Brain microvascular endothelial cell (primary cell): ENCODE data around the gene BLID.
A peak's percentile ranks its signal among the peaks of the same experiment; 100 is the strongest.

Experiments used
- DNase-seq: peaks from one replicate; pipeline ENCODE4 v3.0.0-alpha.2; 2020
- H3K27ac ChIP-seq: fragments of 250-450 bp; sonication (Bioruptor Pico); 2 replicates; pipeline ENCODE4 v1.5.1; 2020; ENCODE audit warnings: mild to moderate bottlenecking, moderate library complexity
- H3K27me3 ChIP-seq: fragments of 250-450 bp; sonication (Bioruptor Pico); replicated peaks from 2 replicates; pipeline ENCODE4 v1.5.1; 2020; ENCODE audit warnings: mild to moderate bottlenecking
- H3K36me3 ChIP-seq: fragments of 250-450 bp; sonication (Bioruptor Pico); replicated peaks from 2 replicates; pipeline ENCODE4 v1.5.1; 2020; ENCODE audit warnings: mild to moderate bottlenecking
- H3K4me3 ChIP-seq: 2 replicates; pipeline ENCODE4 v1.5.1; 2011; ENCODE audit warnings: low read depth, mild to moderate bottlenecking, control low read depth, low read length, moderate library complexity
- in situ Hi-C: cut with HindIII; loops from 2 replicates; pipeline ENCODE4 v1.10.0; 2017; ENCODE audit warnings: low sequenced_read_pairs, low pct_ligation_motif_present
- TF ChIP-seq, protein P1 (sequence below): IDR thresholded peaks from 2 replicates; pipeline ENCODE4 v1.5.1; 2011; ENCODE audit warnings: low read depth, mild to moderate bottlenecking, moderate library complexity, low read length, control low read depth, inconsistent platforms; ENCODE audit errors: missing control alignments

The BLID gene

DNA sequence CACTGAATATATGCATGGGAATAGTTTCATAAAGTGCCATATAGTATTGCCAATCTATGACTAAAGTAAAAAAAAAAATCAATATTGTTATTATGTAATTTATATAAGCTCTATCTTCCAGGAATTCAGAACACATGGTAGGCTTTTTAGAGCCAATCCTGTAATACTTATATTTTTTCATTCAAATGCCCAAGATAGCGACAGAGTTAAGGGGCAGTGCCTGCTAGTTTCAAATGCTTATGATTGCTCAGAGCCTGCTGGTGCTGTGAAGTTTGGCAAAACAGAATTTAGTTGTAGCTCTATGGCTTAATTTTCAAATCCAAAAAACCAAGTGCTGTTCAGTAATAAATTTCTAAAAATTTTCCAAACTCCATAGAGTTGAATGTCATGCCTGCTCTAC is 39.0 kb upstream of the BLID start:
- DNase-seq: no peak
- H3K27me3 ChIP-seq: no peaks in the 10 kb centered on the region
- no peak overlapping the region for H3K4me3 ChIP-seq
- no peak overlapping the region for H3K27ac ChIP-seq
- in situ Hi-C loops: no loop called here
- TF ChIP-seq, protein P1, sequence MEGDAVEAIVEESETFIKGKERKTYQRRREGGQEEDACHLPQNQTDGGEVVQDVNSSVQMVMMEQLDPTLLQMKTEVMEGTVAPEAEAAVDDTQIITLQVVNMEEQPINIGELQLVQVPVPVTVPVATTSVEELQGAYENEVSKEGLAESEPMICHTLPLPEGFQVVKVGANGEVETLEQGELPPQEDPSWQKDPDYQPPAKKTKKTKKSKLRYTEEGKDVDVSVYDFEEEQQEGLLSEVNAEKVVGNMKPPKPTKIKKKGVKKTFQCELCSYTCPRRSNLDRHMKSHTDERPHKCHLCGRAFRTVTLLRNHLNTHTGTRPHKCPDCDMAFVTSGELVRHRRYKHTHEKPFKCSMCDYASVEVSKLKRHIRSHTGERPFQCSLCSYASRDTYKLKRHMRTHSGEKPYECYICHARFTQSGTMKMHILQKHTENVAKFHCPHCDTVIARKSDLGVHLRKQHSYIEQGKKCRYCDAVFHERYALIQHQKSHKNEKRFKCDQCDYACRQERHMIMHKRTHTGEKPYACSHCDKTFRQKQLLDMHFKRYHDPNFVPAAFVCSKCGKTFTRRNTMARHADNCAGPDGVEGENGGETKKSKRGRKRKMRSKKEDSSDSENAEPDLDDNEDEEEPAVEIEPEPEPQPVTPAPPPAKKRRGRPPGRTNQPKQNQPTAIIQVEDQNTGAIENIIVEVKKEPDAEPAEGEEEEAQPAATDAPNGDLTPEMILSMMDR: no peak
- peaks cover 85% of the 10 kb centered on the region for H3K36me3 ChIP-seq

DNA sequence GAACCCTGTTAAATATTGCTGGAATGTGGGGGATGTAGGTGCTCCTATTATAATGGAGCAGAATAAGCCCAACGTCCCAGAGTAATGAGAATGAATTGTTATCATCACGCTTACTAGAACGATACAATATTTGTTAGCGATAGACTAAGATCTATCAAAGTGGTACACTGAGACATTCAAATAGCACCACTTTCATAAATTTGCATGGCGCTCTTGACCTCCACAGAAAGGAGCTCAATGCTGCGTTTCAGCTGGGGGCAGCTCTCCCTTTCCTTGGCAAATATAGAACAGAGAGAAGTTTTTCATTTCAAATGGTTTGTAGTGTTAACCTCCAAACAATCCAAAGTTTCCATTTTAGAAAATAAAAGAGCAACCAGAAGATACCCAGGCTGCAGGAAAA is 38.2 kb upstream of the BLID start:
- in situ Hi-C loops: no loop called here
- H3K36me3 ChIP-seq: peaks cover 85% of the 10 kb centered on the region
- no peaks in the 10 kb centered on the region for H3K27me3 ChIP-seq
- TF ChIP-seq, protein P1: no peak
- DNase-seq: no peak
- H3K27ac ChIP-seq: peak overlapping the region; percentile 11
- H3K4me3 ChIP-seq: no peak overlapping the region

DNA sequence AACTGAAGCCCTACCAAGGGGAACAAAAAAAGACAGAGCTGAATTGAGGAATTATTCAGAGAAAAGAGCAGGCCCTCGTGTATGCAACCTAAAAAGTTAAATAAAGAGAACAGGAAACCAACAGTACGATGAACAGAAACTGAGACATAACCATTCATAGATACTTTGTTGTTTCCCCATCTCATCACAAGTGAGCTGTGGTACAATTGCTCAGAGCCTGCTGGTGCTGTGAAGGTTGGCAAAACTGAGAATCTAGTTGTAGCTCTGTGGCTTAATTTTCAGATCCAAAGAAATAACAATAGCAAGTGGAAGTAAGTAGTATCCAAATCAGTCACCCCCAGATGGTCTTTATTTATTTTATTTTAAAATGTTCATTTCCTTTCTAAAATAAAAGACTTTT is 37.7 kb upstream of the BLID start:
- TF ChIP-seq, protein P1: no peak
- in situ Hi-C loops: no loop called here
- Histone ChIP-seq H3K27me3 (no peaks in the 10 kb centered on the region), H3K4me3 (no peak overlapping the region), H3K27ac (no peak overlapping the region), H3K36me3 (peaks cover 85% of the 10 kb centered on the region)
- DNase-seq: no peak

DNA sequence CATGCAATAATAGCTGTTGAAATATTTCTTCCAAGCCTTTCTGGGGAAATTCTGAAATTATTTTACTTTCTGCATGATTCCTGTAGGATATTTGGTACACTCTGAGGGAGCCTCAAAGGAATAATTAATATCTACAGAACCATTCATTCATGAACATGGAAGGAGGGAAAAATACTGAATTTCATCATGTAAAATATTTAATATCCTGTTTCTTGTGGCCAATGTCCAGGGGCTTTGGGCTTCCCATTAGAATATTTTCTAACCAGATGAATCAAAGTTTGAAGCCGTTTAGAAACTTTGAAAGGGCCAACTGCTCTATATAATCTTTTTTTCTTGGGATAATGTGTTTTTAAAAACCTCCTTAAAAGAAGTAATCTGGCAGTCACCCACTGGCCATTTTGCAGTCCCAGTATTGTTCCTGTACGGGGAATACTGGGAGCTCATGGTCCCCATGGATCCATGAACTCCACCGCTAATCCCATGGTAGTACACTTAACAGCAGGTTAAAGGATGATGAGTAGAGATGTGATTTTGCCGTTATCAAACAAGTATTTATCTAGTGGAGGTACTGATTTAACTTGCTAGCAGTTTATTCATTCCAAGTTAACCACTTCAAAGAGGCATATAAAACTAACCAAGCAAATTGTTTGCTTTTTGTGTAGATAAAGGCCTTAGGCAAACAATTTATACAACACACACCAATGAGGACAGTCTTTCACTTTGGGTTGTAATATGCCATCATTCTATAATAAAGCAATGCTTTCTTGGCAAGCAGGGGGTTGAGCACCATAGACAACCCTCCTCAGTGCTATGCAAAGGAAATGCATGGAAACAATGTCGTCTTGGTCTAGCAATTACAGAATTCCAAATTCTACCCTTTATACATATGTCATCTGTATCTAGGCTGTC is 34.5 kb upstream of the BLID start:
- Histone ChIP-seq H3K27ac (no peak overlapping the region), H3K4me3 (no peak overlapping the region), H3K27me3 (no peaks in the 10 kb centered on the region), H3K36me3 (peaks cover 83% of the 10 kb centered on the region)
- in situ Hi-C loops: no loop called here
- no peak for DNase-seq
- TF ChIP-seq, protein P1: no peak

DNA sequence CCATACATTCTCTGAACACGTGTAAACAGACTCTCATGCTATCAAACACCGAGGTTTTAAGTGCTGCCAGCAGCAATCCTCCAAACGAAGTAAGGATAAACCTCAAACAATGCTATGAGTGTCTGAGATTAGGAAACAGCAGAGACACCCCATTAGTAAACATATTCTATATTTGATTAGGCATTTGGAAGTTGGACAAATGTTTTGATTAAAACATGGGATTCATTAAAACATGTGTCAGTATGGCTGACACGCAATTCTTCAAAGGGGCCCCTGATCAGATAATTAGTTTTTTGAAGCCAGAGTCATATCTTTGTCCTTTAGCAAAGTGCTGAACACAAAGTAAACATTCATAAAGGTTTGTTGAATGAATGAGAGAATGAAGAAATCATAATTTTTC is 33.2 kb upstream of the BLID start:
- no peak overlapping the region for H3K4me3 ChIP-seq
- TF ChIP-seq, protein P1: no peak
- H3K27ac ChIP-seq: no peak overlapping the region
- peaks cover 81% of the 10 kb centered on the region for H3K36me3 ChIP-seq
- no peaks in the 10 kb centered on the region for H3K27me3 ChIP-seq
- no peak for DNase-seq
- in situ Hi-C loops: no loop called here
